H9 (cell line): ENCODE results near the gene MYMK. TPM values are rescaled to one million over a fixed set of nuclear protein-coding genes. Genes with fewer than 3 reads are reported as not detected.
A peak's percentile ranks its signal among the peaks of the same experiment; 100 is the strongest.

Experiments used
- DNase-seq: peaks from one replicate; pipeline ENCODE4 v3.0.0-alpha.2; 2017
- H2AFZ ChIP-seq: one replicate; pipeline ENCODE4 v1.6.1; 2013; ENCODE audit warnings: mild to moderate bottlenecking, low read length, control low read depth, moderate library complexity
- H2AK5ac ChIP-seq: 2 replicates; pipeline ENCODE4 v1.6.1; 2013; ENCODE audit warnings: low read length, control low read depth, mixed read lengths; ENCODE audit not compliant: insufficient read length
- H2BK120ac ChIP-seq: one replicate; pipeline ENCODE4 v1.6.1; 2013; ENCODE audit warnings: low read depth, mild to moderate bottlenecking, low read length, control low read depth, inconsistent platforms; ENCODE audit not compliant: poor library complexity, severe bottlenecking
- H2BK12ac ChIP-seq: 2 replicates; pipeline ENCODE4 v1.6.1; 2013; ENCODE audit warnings: low read length, control low read depth, mixed read lengths, low read depth; ENCODE audit not compliant: insufficient read length
- H2BK15ac ChIP-seq: 2 replicates; pipeline ENCODE4 v1.6.1; 2013; ENCODE audit warnings: low read depth, low read length, control low read depth
- H2BK20ac ChIP-seq: one replicate; pipeline ENCODE4 v1.6.1; 2013; ENCODE audit warnings: low read depth, mild to moderate bottlenecking, low read length, control low read depth, inconsistent platforms; ENCODE audit not compliant: poor library complexity, severe bottlenecking
- H2BK5ac ChIP-seq: 2 replicates; pipeline ENCODE4 v1.6.1; 2013; ENCODE audit warnings: low read length, control low read depth, mixed read lengths; ENCODE audit not compliant: insufficient read length
- H3K14ac ChIP-seq: 2 replicates; pipeline ENCODE4 v1.6.1; 2013; ENCODE audit warnings: low read length, control low read depth; ENCODE audit not compliant: insufficient read depth
- H3K18ac ChIP-seq: 2 replicates; pipeline ENCODE4 v1.6.1; 2013; ENCODE audit warnings: low read depth, mild to moderate bottlenecking, mixed read lengths, low read length, control low read depth; ENCODE audit not compliant: insufficient read length
- H3K23ac ChIP-seq: 2 replicates; pipeline ENCODE4 v1.6.1; 2013; ENCODE audit warnings: low read length, control low read depth, mixed read lengths, low read depth; ENCODE audit not compliant: insufficient read length
- H3K23me2 ChIP-seq: 2 replicates; pipeline ENCODE4 v1.6.1; 2013; ENCODE audit warnings: low read depth, mild to moderate bottlenecking, mixed read lengths, low read length, control low read depth; ENCODE audit not compliant: insufficient read length, poor library complexity, severe bottlenecking
- H3K27ac ChIP-seq: 2 replicates; pipeline ENCODE4 v1.5.1; 2013; ENCODE audit warnings: low read length, control low read depth, mixed read lengths, low read depth; ENCODE audit not compliant: insufficient read length
- H3K27me3 ChIP-seq: 2 replicates; pipeline ENCODE4 v1.6.1; 2013; ENCODE audit warnings: low read length, control low read depth, inconsistent platforms; ENCODE audit not compliant: insufficient read depth
- H3K4ac ChIP-seq: 2 replicates; pipeline ENCODE4 v1.6.1; 2013; ENCODE audit warnings: low read depth, mild to moderate bottlenecking, control low read depth, inconsistent platforms, low read length, moderate library complexity
- H3K4me1 ChIP-seq: 2 replicates; pipeline ENCODE4 v1.6.1; 2013; ENCODE audit warnings: low read length, control low read depth, inconsistent platforms; ENCODE audit not compliant: insufficient read depth
- H3K4me2 ChIP-seq: 2 replicates; pipeline ENCODE4 v1.6.1; 2013; ENCODE audit warnings: low read length, control low read depth, mixed read lengths; ENCODE audit not compliant: insufficient read length, insufficient read depth
- H3K56ac ChIP-seq: 2 replicates; pipeline ENCODE4 v1.6.1; 2013; ENCODE audit warnings: low read depth, mild to moderate bottlenecking, mixed read lengths, low read length, control low read depth; ENCODE audit not compliant: insufficient read length
- H3K79me1 ChIP-seq: 2 replicates; pipeline ENCODE4 v1.6.1; 2013; ENCODE audit warnings: low read depth, mild to moderate bottlenecking, moderate library complexity, low read length, control low read depth, inconsistent platforms; ENCODE audit not compliant: insufficient read depth, poor library complexity, severe bottlenecking
- H3K79me2 ChIP-seq: 2 replicates; pipeline ENCODE4 v1.6.1; 2013; ENCODE audit warnings: low read length, control low read depth, inconsistent platforms; ENCODE audit not compliant: insufficient read depth
- H3K9ac ChIP-seq: 2 replicates; pipeline ENCODE4 v1.6.1; 2013; ENCODE audit warnings: low read length, control low read depth, mixed read lengths; ENCODE audit not compliant: insufficient read length; ENCODE audit errors: extremely low read depth
- H3K9me3 ChIP-seq: one replicate; pipeline ENCODE4 v1.6.1; 2013; ENCODE audit warnings: low read depth, low read length, inconsistent platforms; ENCODE audit not compliant: control insufficient read depth
- H3T11ph ChIP-seq: one replicate; pipeline ENCODE4 v1.6.1; 2013; ENCODE audit warnings: mild to moderate bottlenecking, low read length, control low read depth, inconsistent platforms
- H4K20me1 ChIP-seq: one replicate; pipeline ENCODE4 v1.6.1; 2013; ENCODE audit not compliant: control insufficient read depth, insufficient read length, insufficient read depth
- H4K5ac ChIP-seq: 2 replicates; pipeline ENCODE4 v1.6.1; 2013; ENCODE audit warnings: low read depth, mild to moderate bottlenecking, mixed read lengths, low read length, control low read depth; ENCODE audit not compliant: insufficient read length
- H4K8ac ChIP-seq: replicated peaks from 2 replicates; pipeline ENCODE4 v1.6.1; 2013; ENCODE audit warnings: low read length, control low read depth, mixed read lengths, low read depth; ENCODE audit not compliant: insufficient read length
- H4K91ac ChIP-seq: 2 replicates; pipeline ENCODE4 v1.6.1; 2013; ENCODE audit warnings: low read depth, mild to moderate bottlenecking, moderate library complexity, mixed read lengths, low read length, control low read depth; ENCODE audit not compliant: insufficient read length
- H3K27ac Mint-ChIP-seq, 3 experiments: 2 replicates in 2 of 3; 3 replicates in 1 of 3; pipeline ENCODE4 v1.8.0; 2020 to 2021; ENCODE audit warnings: mixed read lengths in 3 of 3, mild to moderate bottlenecking in 1 of 3, moderate library complexity in 1 of 3
- H3K27me3 Mint-ChIP-seq: 2 replicates; pipeline ENCODE4 v1.8.0; 2021; ENCODE audit warnings: low read depth, mild to moderate bottlenecking, moderate library complexity, mixed read lengths
- H3K36me3 Mint-ChIP-seq, 3 experiments: 2 replicates in 2 of 3; 3 replicates in 1 of 3; pipeline ENCODE4 v1.8.0; 2020 to 2021; ENCODE audit warnings: low read depth in 3 of 3, mixed read lengths in 3 of 3; ENCODE audit not compliant: insufficient read depth in 1 of 3
- H3K4me1 Mint-ChIP-seq, 2 experiments: 2 replicates each; pipeline ENCODE4 v1.8.0; 2020; ENCODE audit warnings: mixed read lengths in 2 of 2
- H3K4me3 Mint-ChIP-seq, 2 experiments: 2 replicates in 1 of 2; 3 replicates in 1 of 2; pipeline ENCODE4 v1.8.0; 2020 to 2021; ENCODE audit warnings: mild to moderate bottlenecking in 2 of 2, mixed read lengths in 2 of 2, moderate library complexity in 1 of 2
- H3K9me3 Mint-ChIP-seq, 2 experiments: 2 replicates in 1 of 2; 3 replicates in 1 of 2; pipeline ENCODE4 v1.8.0; 2020; ENCODE audit warnings: mild to moderate bottlenecking in 2 of 2, mixed read lengths in 2 of 2, moderate library complexity in 1 of 2
- WGBS: extraction: QIAGEN DNeasy Blood & Tissue Kit; methylation state at CpG from one replicate; pipeline ENCODE4 v1.1.7; 2013; ENCODE audit warnings: missing lambda C conversion rate, low lambda C conversion rate, mixed read lengths; ENCODE audit not compliant: insufficient read length; ENCODE audit errors: extremely low coverage; 5-methylcytosine and 5-hydroxymethylcytosine counted together
- total RNA-seq: library from RNA; stranded (reverse); gene quantifications from 2 replicates; pipeline ENCODE4 v1.2.1, GENCODE V29; 2021
- TF ChIP-seq, protein P1 (sequence below): fragments of 200-600 bp; sonication (generic); conservative IDR thresholded peaks from 3 replicates; pipeline ENCODE4 v1.8.0; 2021; ENCODE audit warnings: antibody characterized with exemption, mild to moderate bottlenecking

MYMK gene
- total RNA-seq, 1 experiment from 2014 or later: not detected

DNA sequence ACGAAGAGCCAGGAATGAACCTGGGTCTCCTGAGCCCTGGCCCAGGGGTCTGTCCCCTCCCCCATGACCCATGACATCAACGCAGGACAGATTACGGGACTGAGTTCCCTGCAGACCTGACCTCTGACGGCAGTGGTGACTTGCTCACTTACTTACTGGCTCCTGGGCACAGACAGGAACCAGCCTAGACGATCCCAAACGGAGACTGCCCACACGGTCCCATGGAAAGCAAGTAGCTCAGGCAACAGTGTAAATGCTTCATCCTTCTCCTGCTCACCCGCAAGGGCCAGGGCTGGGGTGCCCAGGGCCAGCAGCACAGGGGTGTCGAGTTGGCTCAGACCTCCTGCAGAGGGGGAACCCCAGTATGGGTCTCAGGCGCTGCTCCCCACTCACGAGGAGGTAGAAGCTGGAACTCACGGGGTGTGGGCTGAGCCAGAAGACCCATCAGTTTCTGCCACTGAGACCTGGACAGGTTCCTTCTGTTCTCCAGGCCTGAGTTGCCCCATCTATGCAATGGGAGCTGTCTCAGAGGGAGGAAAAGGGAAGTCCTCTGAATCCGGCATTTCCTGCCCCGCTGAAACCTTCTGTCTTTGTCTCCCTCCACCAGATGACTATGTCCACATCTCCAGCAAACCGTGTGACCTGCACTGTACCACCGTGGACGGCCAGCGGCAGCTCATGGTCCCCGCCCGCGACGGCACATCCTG, 15.4 kb upstream of the MYMK start:
- H4K5ac ChIP-seq: no peak overlapping the region
- no peaks in the 10 kb centered on the region for H3K79me2 ChIP-seq
- no peak overlapping the region for H3K4me2 ChIP-seq
- peaks cover 7% of the 10 kb centered on the region; the same call in 1 of the 2 replicates for H3K4me1 ChIP-seq
- H2BK12ac ChIP-seq: no peak overlapping the region
- H3K14ac ChIP-seq: peak overlapping the region; percentile 34; the same call in 1 of the 2 replicates
- H2AFZ ChIP-seq: no peak overlapping the region
- H3K79me1 ChIP-seq: no peaks in the 10 kb centered on the region
- H3K36me3 Mint-ChIP-seq: no peaks in the 10 kb centered on the region
- no peak overlapping the region for H2BK120ac ChIP-seq
- WGBS: no CpG with 5 or more reads among the region's 22 CpGs
- H3K27ac Mint-ChIP-seq: no peak overlapping the region
- no peak overlapping the region for H2BK15ac ChIP-seq
- H3K27me3 Mint-ChIP-seq: peaks cover 9% of the 10 kb centered on the region
- no peaks in the 10 kb centered on the region for H3K9me3 Mint-ChIP-seq
- H3K9ac ChIP-seq: no peak overlapping the region
- H4K8ac ChIP-seq: no peak overlapping the region
- no peak overlapping the region for H2BK5ac ChIP-seq
- no peak overlapping the region for H2BK20ac ChIP-seq
- no peak overlapping the region for H3K56ac ChIP-seq
- no peaks in the 10 kb centered on the region for H4K20me1 ChIP-seq
- H3K18ac ChIP-seq: no peak overlapping the region
- TF ChIP-seq, protein P1, sequence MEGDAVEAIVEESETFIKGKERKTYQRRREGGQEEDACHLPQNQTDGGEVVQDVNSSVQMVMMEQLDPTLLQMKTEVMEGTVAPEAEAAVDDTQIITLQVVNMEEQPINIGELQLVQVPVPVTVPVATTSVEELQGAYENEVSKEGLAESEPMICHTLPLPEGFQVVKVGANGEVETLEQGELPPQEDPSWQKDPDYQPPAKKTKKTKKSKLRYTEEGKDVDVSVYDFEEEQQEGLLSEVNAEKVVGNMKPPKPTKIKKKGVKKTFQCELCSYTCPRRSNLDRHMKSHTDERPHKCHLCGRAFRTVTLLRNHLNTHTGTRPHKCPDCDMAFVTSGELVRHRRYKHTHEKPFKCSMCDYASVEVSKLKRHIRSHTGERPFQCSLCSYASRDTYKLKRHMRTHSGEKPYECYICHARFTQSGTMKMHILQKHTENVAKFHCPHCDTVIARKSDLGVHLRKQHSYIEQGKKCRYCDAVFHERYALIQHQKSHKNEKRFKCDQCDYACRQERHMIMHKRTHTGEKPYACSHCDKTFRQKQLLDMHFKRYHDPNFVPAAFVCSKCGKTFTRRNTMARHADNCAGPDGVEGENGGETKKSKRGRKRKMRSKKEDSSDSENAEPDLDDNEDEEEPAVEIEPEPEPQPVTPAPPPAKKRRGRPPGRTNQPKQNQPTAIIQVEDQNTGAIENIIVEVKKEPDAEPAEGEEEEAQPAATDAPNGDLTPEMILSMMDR: no peak
- no peaks in the 10 kb centered on the region; the same call in 1 of the 2 replicates for H3K27me3 ChIP-seq
- H3K27ac ChIP-seq: no peak overlapping the region
- no peak overlapping the region for H3T11ph ChIP-seq
- no peak overlapping the region for H3K23ac ChIP-seq
- no peak overlapping the region for H4K91ac ChIP-seq
- H3K4me3 Mint-ChIP-seq: no peak overlapping the region
- no peaks in the 10 kb centered on the region for H3K23me2 ChIP-seq
- no peak for DNase-seq
- H3K4ac ChIP-seq: no peak overlapping the region
- no peak overlapping the region for H2AK5ac ChIP-seq
- H3K9me3 ChIP-seq: no peaks in the 10 kb centered on the region
- peaks cover 12 to 28% of the 10 kb centered on the region in 2 experiments for H3K4me1 Mint-ChIP-seq
